ENCODE data around the gene ZNF692.
"Not testable (repeated sequence)": the region's sequence is repeated elsewhere in the genome, so short reads cannot be mapped to it uniquely, and the experiment has no call there.

ZNF692 gene

GRCh38 chr1:248837045-248837780 lies 21.7 kb downstream of the ZNF692 start:
- no peak for DNase-seq (ENCODE audit: low spot score in 2 of 2)
- Histone ChIP-seq H3K9me3 (no peaks in the 10 kb centered on the region), H3K4me3 (peak overlapping the region; percentile 68), H3K27me3 (ENCODE audit: low read depth) (peaks cover 9% of the 10 kb centered on the region; the same call in 1 of the 2 replicates), H3K36me3 (replicated peaks) (peaks cover 2% of the 10 kb centered on the region; the same call in 1 of the 2 replicates), H3K4me1 (no peaks in the 10 kb centered on the region)
- in situ Hi-C loops (cut with MboI; ENCODE audit: low sequenced_read_pairs), result no loop called here

DNA sequence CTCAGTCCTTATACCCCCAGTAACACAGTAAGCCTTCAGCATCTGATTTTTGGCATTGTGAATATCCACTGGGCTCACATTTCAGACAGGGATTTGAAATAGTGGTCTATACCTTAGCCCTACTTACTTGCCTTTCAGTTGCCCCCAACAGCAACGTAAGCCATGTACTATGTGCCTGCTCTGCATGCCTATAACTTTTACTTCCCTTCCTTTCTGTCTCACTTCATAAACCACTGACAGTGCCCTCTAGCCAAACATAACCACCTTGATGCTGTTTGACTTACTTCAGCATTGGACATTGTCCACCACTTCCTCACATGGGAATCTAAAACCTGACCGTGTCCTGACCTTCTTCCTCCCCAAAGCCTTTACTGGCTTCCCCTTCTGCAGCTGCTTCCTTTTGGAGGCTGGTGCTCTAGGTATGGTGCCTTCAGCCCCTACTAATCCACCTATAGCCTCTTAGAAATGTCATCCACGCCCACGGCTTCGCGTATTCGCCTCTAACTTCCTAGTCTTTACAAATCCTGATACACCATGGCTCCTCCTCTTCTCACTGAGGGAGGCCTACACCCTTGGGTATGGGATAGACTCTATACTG lies 24.4 kb downstream of the ZNF692 start:
- in situ Hi-C loops (cut with MboI; ENCODE audit: low sequenced_read_pairs), result no loop called here
- H3K4me3 ChIP-seq, result no peak overlapping the region
- no peaks in the 10 kb centered on the region for H3K4me1 ChIP-seq
- no peaks in the 10 kb centered on the region for H3K9me3 ChIP-seq
- no peaks in the 10 kb centered on the region for H3K36me3 ChIP-seq (replicated peaks)
- no peak for DNase-seq (ENCODE audit: low spot score in 2 of 2)
- H3K27me3 ChIP-seq (ENCODE audit: low read depth), result peaks cover 9% of the 10 kb centered on the region; the same call in 1 of the 2 replicates

- H3K9me3 ChIP-seq, result no peaks in the 10 kb centered on the region
- no peaks in the 10 kb centered on the region for H3K36me3 ChIP-seq (replicated peaks)
- H3K27me3 ChIP-seq (ENCODE audit: low read depth), result peaks cover 9% of the 10 kb centered on the region; the same call in 1 of the 2 replicates
- no peak overlapping the region for H3K4me3 ChIP-seq
- no peak for DNase-seq (ENCODE audit: low spot score in 2 of 2)
- in situ Hi-C loops (cut with MboI; ENCODE audit: low sequenced_read_pairs), result no loop called here
- H3K4me1 ChIP-seq, result peaks cover 3% of the 10 kb centered on the region
These were observed 27.0 kb downstream of the ZNF692 start for GRCh38 chr1:248831842-248832241.

DNA sequence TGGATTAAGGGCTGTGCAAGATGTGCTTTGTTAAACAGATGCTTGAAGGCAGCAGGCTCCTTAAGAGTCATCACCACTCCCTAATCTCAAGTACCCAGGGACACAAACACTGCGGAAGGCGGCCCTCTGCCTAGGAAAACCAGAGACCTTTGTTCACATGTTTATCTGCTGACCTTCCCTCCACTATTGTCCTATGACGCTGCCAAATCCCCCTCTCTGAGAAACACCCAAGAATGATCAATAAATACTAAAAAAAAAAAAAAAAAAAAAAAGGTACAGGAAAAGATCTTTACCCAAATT lies 28.2 kb downstream of the ZNF692 start:
- H3K9me3 ChIP-seq; H3K4me3 ChIP-seq; H3K4me1 ChIP-seq; DNase-seq (ENCODE audit: low spot score in 2 of 2); H3K27me3 ChIP-seq (ENCODE audit: low read depth); H3K36me3 ChIP-seq (replicated peaks); in situ Hi-C loops (cut with MboI; ENCODE audit: low sequenced_read_pairs): not testable (repeated sequence)

DNA sequence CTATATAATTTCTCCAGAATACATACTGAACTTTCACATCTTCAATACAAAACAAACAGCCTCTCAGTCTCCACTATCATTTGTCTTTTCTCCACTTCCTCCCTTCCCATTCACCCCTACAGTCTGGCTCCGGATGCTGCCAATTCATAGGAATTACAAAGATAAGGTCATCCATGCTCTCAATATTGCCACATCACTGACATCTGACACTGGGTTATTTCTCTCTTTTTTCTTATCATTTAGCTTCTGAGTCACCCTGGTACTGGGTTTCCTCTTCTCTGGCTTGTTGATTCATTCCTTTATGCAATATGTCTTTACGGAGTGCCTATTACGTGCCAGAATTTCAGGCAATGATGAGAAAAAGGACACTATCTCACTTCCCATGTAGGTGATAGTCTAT lies 30.0 kb downstream of the ZNF692 start:
- no peak overlapping the region for H3K4me3 ChIP-seq
- in situ Hi-C loops (cut with MboI; ENCODE audit: low sequenced_read_pairs), result no loop called here
- H3K4me1 ChIP-seq, result peaks cover 5% of the 10 kb centered on the region
- peaks cover 4% of the 10 kb centered on the region; the same call in 1 of the 2 replicates for H3K36me3 ChIP-seq (replicated peaks)
- H3K9me3 ChIP-seq, result no peaks in the 10 kb centered on the region
- peaks cover 4% of the 10 kb centered on the region; the same call in 1 of the 2 replicates for H3K27me3 ChIP-seq (ENCODE audit: low read depth)
- DNase-seq (ENCODE audit: low spot score in 2 of 2), result no peak

DNA sequence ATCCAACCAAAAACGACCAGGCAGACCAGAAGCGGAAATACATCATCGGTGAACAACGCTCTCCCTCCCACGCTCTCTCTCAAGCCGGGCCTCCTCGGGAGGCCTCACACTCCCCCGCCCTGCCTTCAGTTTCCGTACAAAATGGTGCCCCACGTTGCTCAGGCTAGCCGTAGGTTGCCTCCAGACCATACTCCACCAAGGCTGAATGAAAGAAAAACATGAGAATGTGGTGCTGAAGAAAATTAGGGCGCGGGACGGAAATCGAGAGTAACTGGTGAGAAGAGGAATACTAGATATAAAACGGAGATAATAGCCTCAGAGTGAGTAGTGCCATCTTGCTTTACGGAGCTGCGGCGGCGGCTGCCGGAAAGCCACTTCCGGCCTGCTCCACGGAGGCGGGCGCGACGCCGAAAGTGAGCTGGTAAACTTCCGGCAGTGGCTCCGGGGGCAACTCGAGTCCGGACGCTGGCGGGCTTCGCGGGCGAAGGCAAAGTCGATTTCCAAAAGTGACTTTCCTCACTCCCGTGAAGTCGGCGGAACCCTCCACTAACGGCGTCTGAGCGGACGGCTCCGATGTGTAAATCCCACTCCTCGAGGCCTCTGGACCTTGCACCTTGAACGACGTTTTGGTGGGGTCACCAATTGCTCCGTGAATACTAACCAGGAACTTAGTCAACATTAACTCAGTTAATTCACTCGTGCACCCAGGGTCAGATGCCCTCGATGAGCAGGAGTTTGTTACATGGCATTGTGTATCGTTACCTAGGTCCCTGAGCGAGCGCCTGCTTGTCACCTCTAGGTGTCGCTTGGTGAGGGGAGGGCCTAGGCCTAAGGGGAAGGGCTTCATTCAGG lies 32.8 kb downstream of the ZNF692 start, which contains the start of gene SH3BP5L:
TSS of gene SH3BP5L (minus strand) at position 7 of the 852 bp plus-strand sequence. CDS start 980 bp downstream, outside the sequence.
- in situ Hi-C loops (cut with MboI; ENCODE audit: low sequenced_read_pairs), result no loop called here

GRCh38 chr1:248825573-248825908 lies 33.3 kb downstream of the ZNF692 start:
- Histone ChIP-seq H3K4me1 (peaks cover 5% of the 10 kb centered on the region), H3K4me3 (peak overlapping the region; percentile 83), H3K36me3 (replicated peaks) (peaks cover 21% of the 10 kb centered on the region), H3K9me3 (no peaks in the 10 kb centered on the region), H3K27me3 (ENCODE audit: low read depth) (no peaks in the 10 kb centered on the region)
- in situ Hi-C loops (cut with MboI; ENCODE audit: low sequenced_read_pairs), result no loop called here
- no peak for DNase-seq (ENCODE audit: low spot score in 2 of 2)

More for the DNA sequence above, 32.8 kb downstream of the ZNF692 start, which contains the start of gene SH3BP5L:
- Histone ChIP-seq H3K4me1 (peaks cover 5% of the 10 kb centered on the region), H3K27me3 (ENCODE audit: low read depth) (no peaks in the 10 kb centered on the region), H3K36me3 (replicated peaks) (peaks cover 15% of the 10 kb centered on the region), H3K9me3 (no peaks in the 10 kb centered on the region), H3K4me3 (peak within 1 kb of the TSS; percentile 83)
- DNase-seq (ENCODE audit: low spot score in 2 of 2), result peak; percentile 92 to 93

DNA sequence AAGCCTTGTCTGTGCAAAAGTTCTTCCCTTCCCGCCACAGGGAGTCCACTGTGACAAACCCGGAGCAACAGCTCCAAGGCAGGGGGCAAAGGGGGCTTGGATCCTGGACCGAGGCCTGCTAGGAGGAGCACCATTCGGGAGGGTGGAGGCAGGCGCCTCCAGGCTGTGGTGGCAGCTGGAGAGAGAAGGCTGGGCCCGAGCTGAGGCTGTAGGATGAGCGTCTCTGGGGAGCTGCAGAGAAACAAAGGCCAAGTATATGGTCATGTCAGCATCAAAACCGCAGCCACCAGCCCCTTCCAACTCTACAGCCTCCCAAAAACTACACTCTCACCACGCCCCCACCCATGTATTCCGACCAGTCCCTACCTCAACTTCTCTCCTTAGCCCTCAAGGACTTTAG lies 33.7 kb downstream of the ZNF692 start:
- Histone ChIP-seq H3K4me1 (peaks cover 5% of the 10 kb centered on the region), H3K27me3 (ENCODE audit: low read depth) (no peaks in the 10 kb centered on the region), H3K36me3 (replicated peaks) (peaks cover 25% of the 10 kb centered on the region), H3K9me3 (no peaks in the 10 kb centered on the region), H3K4me3 (peak overlapping the region; percentile 83)
- in situ Hi-C loops (cut with MboI; ENCODE audit: low sequenced_read_pairs), result no loop called here
- DNase-seq (ENCODE audit: low spot score in 2 of 2), result no peak

- no peaks in the 10 kb centered on the region for H3K9me3 ChIP-seq
- peaks cover 26% of the 10 kb centered on the region for H3K36me3 ChIP-seq (replicated peaks)
- H3K27me3 ChIP-seq (ENCODE audit: low read depth), result no peaks in the 10 kb centered on the region
- H3K4me3 ChIP-seq, result peak overlapping the region; percentile 83
- no peak for DNase-seq (ENCODE audit: low spot score in 2 of 2)
- peaks cover 5% of the 10 kb centered on the region for H3K4me1 ChIP-seq
- in situ Hi-C loops (cut with MboI; ENCODE audit: low sequenced_read_pairs), result no loop called here
These were observed 34.2 kb downstream of the ZNF692 start for GRCh38 chr1:248824701-248825100.

DNA sequence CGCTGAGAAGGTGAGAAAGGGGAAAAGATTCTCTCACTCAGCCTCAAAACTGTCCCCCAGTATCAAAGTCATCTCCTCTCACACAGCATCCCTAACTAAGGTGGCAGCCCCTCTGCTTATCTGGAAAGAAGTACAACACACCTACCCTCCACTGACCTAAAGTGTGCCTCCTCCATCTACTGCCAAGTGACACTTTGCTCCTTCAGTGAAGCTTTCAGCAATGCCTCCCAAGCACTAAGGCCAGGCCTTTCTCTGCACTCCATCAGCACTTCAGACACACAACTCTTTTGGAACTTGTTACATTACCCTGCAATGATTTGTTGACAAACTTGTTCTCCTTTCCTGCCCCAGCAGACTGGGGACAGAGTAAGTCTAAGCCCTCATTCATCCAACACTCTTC lies 34.6 kb downstream of the ZNF692 start:
- in situ Hi-C loops (cut with MboI; ENCODE audit: low sequenced_read_pairs), result no loop called here
- Histone ChIP-seq H3K9me3 (no peaks in the 10 kb centered on the region), H3K36me3 (replicated peaks) (peaks cover 26% of the 10 kb centered on the region), H3K4me3 (no peak overlapping the region), H3K4me1 (peaks cover 5% of the 10 kb centered on the region), H3K27me3 (ENCODE audit: low read depth) (no peaks in the 10 kb centered on the region)
- no peak for DNase-seq (ENCODE audit: low spot score in 2 of 2)

GRCh38 chr1:248823517-248824001 lies 35.3 kb downstream of the ZNF692 start:
- H3K9me3 ChIP-seq, result no peaks in the 10 kb centered on the region
- H3K36me3 ChIP-seq (replicated peaks), result peaks cover 26% of the 10 kb centered on the region
- no peak for DNase-seq (ENCODE audit: low spot score in 2 of 2)
- in situ Hi-C loops (cut with MboI; ENCODE audit: low sequenced_read_pairs), result no loop called here
- H3K4me1 ChIP-seq, result peaks cover 5% of the 10 kb centered on the region
- no peak overlapping the region for H3K4me3 ChIP-seq
- no peaks in the 10 kb centered on the region for H3K27me3 ChIP-seq (ENCODE audit: low read depth)

DNA sequence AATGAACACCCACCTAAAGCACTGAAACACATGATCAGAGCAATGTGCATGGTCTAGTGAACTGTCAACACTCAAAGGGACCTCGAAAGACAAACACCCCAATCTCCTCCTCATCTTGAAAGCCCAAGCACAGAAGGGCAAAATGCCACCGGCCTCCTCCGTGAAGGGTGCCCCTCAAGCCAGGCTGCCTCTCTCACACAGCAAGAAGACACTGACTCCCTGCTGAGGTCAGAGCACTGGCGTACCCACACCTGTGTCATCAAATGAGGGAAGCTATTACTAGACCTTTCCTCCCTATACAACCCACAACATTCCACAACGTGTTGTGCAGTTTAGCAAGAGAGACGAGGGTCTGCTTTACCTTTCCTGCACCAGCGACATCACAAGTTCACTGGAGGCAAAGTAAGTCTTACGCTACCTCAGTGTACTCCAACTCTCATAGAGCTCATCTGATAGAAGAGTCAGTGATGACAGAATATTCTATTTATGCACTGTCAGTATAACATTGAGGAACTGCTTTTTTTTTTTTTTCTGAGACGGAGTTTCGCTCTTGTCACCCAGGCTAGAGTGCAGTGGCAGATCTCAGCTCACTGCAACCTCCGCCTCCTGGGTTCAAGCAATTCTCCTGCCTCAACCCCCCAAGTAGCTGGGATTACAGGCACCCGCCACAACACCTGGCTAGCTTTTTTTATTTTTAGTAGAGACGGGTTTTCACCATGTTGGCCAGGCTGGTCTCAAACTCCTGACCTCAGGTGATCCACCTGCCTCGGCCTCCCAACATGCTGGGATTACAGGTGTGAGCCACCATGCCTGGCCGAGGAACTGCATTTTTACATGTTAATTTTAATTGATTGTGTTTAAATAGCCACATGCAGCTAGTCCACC lies 36.5 kb downstream of the ZNF692 start:
- no peaks in the 10 kb centered on the region for H3K9me3 ChIP-seq
- in situ Hi-C loops (cut with MboI; ENCODE audit: low sequenced_read_pairs), result no loop called here
- no peak for DNase-seq (ENCODE audit: low spot score in 2 of 2)
- no peaks in the 10 kb centered on the region for H3K27me3 ChIP-seq (ENCODE audit: low read depth)
- peaks cover 5% of the 10 kb centered on the region for H3K4me1 ChIP-seq
- peaks cover 26% of the 10 kb centered on the region for H3K36me3 ChIP-seq (replicated peaks)
- no peak overlapping the region for H3K4me3 ChIP-seq

GRCh38 chr1:248821641-248822040 lies 37.2 kb downstream of the ZNF692 start:
- DNase-seq (ENCODE audit: low spot score in 2 of 2), result no peak
- H3K9me3 ChIP-seq, result no peaks in the 10 kb centered on the region
- H3K4me1 ChIP-seq, result peaks cover under 1% of the 10 kb centered on the region
- no peaks in the 10 kb centered on the region for H3K27me3 ChIP-seq (ENCODE audit: low read depth)
- in situ Hi-C loops (cut with MboI; ENCODE audit: low sequenced_read_pairs), result no loop called here
- H3K4me3 ChIP-seq, result no peak overlapping the region
- peaks cover 26% of the 10 kb centered on the region for H3K36me3 ChIP-seq (replicated peaks)
